Measurements from ENCODE around the gene RPL15. TPM values are rescaled to one million over a fixed set of nuclear protein-coding genes. Genes with fewer than 3 reads are reported as not detected.

Gene RPL15
- polyA plus RNA-seq, 2 of the 4 experiments (the other 2 are of a cell fraction): 2,178 to 2,933 TPM

GRCh38 chr3:23968463-23969184, 51.7 kb downstream of the RPL15 start (continued):
- TF ChIP-seq CHD4 (IDR thresholded peaks at IDR 0.05; ENCODE audit: borderline replicate concordance) (no peak), MAX (IDR thresholded peaks at IDR 0.05) (no peak), CHD2 (IDR thresholded peaks at IDR 0.05; ENCODE audit: low read length, partially characterized antibody) (no peak), CEBPB (IDR thresholded peaks at IDR 0.05) (peak; percentile 68 to 90), FOSL2 (IDR thresholded peaks at IDR 0.05) (peak; percentile 67; the same call in 1 of the 2 replicates), FOSL2 (CRISPR knock-in tag; IDR thresholded peaks at IDR 0.05) (peak; percentile 85), JUN (IDR thresholded peaks at IDR 0.05) (no peak)

GRCh38 chr3:23969393-23969792, 52.5 kb downstream of the RPL15 start:
- ChIA-PET CTCF (interaction anchor here (0.8 to 1.8 kb wide), 4 partner anchors 12 to 714 kb away, joined by 3 to 6 read pairs (median 4); no protein-coding TSS in a partner anchor), POLR2A (interaction anchor here (1.1 to 1.7 kb wide), 2 partner anchors 52 to 163 kb away, joined by 3 to 6 read pairs; partner anchors contain the start of genes NKIRAS1 and RPL15)
- H3K27ac ChIP-seq: peak overlapping the region in 1 of 2 experiments; percentile 7; a peak in 2 of 6 replicates
- H3K9me3 ChIP-seq: no peaks in the 10 kb centered on the region
- FAIRE-seq (no peak), DNase-seq (ENCODE audit: low read depth in 1 of 2, low spot score in 1 of 2) (no peak), ATAC-seq (no peak)
- peaks cover 18% of the 10 kb centered on the region for H3K4me1 ChIP-seq
- 93% methylated on average over 4 of the region's 4 CpGs for WGBS (ENCODE audit: missing lambda C conversion rate)
- TF ChIP-seq BCL3 (IDR thresholded peaks at IDR 0.05): no peak
- no peak for TF ChIP-seq ZC3H11A (IDR thresholded peaks at IDR 0.05)
- no peak overlapping the region for H3K4me2 ChIP-seq
- no peak overlapping the region for H3K4me3 ChIP-seq

Other genes with a start within 250 kb of the RPL15 start
- 171 and 198 TPM in 2 replicates for gene UBE2E1, start 111.2 kb upstream of the RPL15 start, polyA plus RNA-seq (2011; rRNA removed)
- 151 to 156 TPM (median 151 TPM) in 3 replicates for gene UBE2E1, start 111.2 kb upstream of the RPL15 start, polyA plus RNA-seq (2017; fragmentation: RNase III; extraction: RNeasy Plus Mini Kit Qiagen cat#74134 plus additional on column Dnase treatment)
- gene NKIRAS1, start 142 bp upstream of the RPL15 start, polyA plus RNA-seq (2011; rRNA removed): 12.2 and 16.8 TPM in 2 replicates
- 13.8 to 15.5 TPM (median 14.8 TPM) in 3 replicates for gene NKIRAS1, start 142 bp upstream of the RPL15 start, polyA plus RNA-seq (2017; fragmentation: RNase III; extraction: RNeasy Plus Mini Kit Qiagen cat#74134 plus additional on column Dnase treatment)
- 18.5 and 18.6 TPM in 2 replicates for gene NR1D2, start 28.2 kb downstream of the RPL15 start, polyA plus RNA-seq (2011; rRNA removed)
- gene NR1D2, start 28.2 kb downstream of the RPL15 start, polyA plus RNA-seq (2017; fragmentation: RNase III; extraction: RNeasy Plus Mini Kit Qiagen cat#74134 plus additional on column Dnase treatment): 7.2 to 8.1 TPM (median 7.4 TPM) in 3 replicates